HepG2 (cell line): Measurements from ENCODE around the gene COG8. TPM values are rescaled to one million over a fixed set of nuclear protein-coding genes. Genes with fewer than 3 reads are reported as not detected.

Experiments used
- ATAC-seq: fragments of 200-7000 bp; cut with Tn5 transposase; 3 replicates; pipeline ENCODE4 v1.9.1; 2020; ENCODE audit warnings: mild to moderate bottlenecking, moderate library complexity
- BruUV-seq: library from RNA; stranded (reverse); fragments of 400-500 nt; replicated peaks from 2 replicates; lab custom pipeline; 2021; lab: Mats Ljungman, UMichigan
- CTCF ChIA-PET: fragments of 300-600 bp; formaldehyde crosslinking; extraction: SDS; loops from one replicate; lab custom pipeline; 2021; ENCODE audit warnings: low total read pairs, inconsistent platforms, low intra/inter-chr PET ratio; lab: Yijun Ruan, JAX
- POLR2A ChIA-PET: fragments of 350-600 bp; sonication (Branson Sonifier 250); formaldehyde crosslinking; loops from one replicate; lab custom pipeline; 2020; ENCODE audit warnings: antibody characterized with exemption, inconsistent platforms; lab: Yijun Ruan, JAX
- DNase-seq: peaks from one replicate; pipeline ENCODE4 v3.0.0-alpha.2; 2015; ENCODE audit warnings: low spot score
- FAIRE-seq: peaks from 3 replicates; lab custom pipeline; 2011; peaks lifted over from hg19 to GRCh38; lab: Jason Lieb, UNC
- H2AFZ ChIP-seq: one replicate; pipeline ENCODE4 v1.6.1; 2011; ENCODE audit warnings: low read length, inconsistent platforms
- H3K27ac ChIP-seq: fragments of 300-600 bp; 3 replicates; pipeline ENCODE4 v1.8.0; 2011; ENCODE audit warnings: mixed run types, mild to moderate bottlenecking, mixed read lengths, low read length, inconsistent platforms; ENCODE audit not compliant: insufficient read depth; ENCODE audit errors: extremely low read length
- H3K27me3 ChIP-seq, 2 experiments: fragments of 200-600 bp in 1 of 2; 2 replicates in 1 of 2; 3 replicates in 1 of 2; pipeline versions ENCODE4 v1.6.0 to v1.8.0; 2011; ENCODE audit warnings: low read length in 2 of 2, mild to moderate bottlenecking in 2 of 2, moderate library complexity in 2 of 2, inconsistent platforms in 1 of 2; ENCODE audit not compliant: insufficient read depth in 2 of 2, control insufficient read depth in 1 of 2
- H3K36me3 ChIP-seq, 2 experiments: fragments of 200-600 bp in 1 of 2; replicated peaks in 1 of 2; 2 replicates in 1 of 2; 3 replicates in 1 of 2; pipeline versions ENCODE4 v1.5.1 to v1.8.0; 2011; ENCODE audit warnings: low read length in 2 of 2, inconsistent platforms in 1 of 2; ENCODE audit not compliant: insufficient read depth in 2 of 2, control insufficient read depth in 1 of 2
- H3K4me1 ChIP-seq: 2 replicates; pipeline ENCODE4 v1.5.1; 2012; ENCODE audit warnings: low read length, inconsistent platforms; ENCODE audit not compliant: insufficient read depth
- H3K4me2 ChIP-seq: 2 replicates; pipeline ENCODE4 v1.6.0; 2011; ENCODE audit warnings: low read depth, low read length, inconsistent platforms
- H3K4me3 ChIP-seq, 3 experiments: fragments of 200-600 bp in 1 of 3; sonication (generic), shearing (Covaris generic) in 1 of 3; replicated peaks in 1 of 3; 2 replicates each; pipeline ENCODE4 v1.5.1; 2011 to 2016; ENCODE audit warnings: low read length in 3 of 3, inconsistent platforms in 2 of 3, low read depth in 2 of 3, mild to moderate bottlenecking in 2 of 3, control low read depth in 1 of 3, mixed read lengths in 1 of 3; ENCODE audit not compliant: insufficient read depth in 1 of 3
- H3K79me2 ChIP-seq: one replicate; pipeline ENCODE4 v1.6.1; 2011; ENCODE audit warnings: low read length, inconsistent platforms; ENCODE audit not compliant: insufficient read depth
- H3K9ac ChIP-seq: 2 replicates; pipeline ENCODE4 v1.6.0; 2011; ENCODE audit warnings: mild to moderate bottlenecking, low read depth, low read length, inconsistent platforms; ENCODE audit not compliant: insufficient read depth
- H3K9me3 ChIP-seq: 2 replicates; pipeline ENCODE4 v1.5.1; 2012; ENCODE audit warnings: mild to moderate bottlenecking, low read length
- H4K20me1 ChIP-seq: 2 replicates; pipeline ENCODE4 v1.6.0; 2011; ENCODE audit warnings: inconsistent platforms, mild to moderate bottlenecking, low read length, moderate library complexity; ENCODE audit not compliant: insufficient read depth
- DRAP1 ChIP-seq: IDR thresholded peaks from 2 replicates; pipeline ENCODE4 v1.6.1; 2016; ENCODE audit warnings: missing genetic modification reagents, missing compliant biosample characterization
- MED8 ChIP-seq: sonication (generic); formaldehyde crosslinking; IDR thresholded peaks from 2 replicates; pipeline ENCODE4 v1.8.1; 2023; ENCODE audit warnings: mild to moderate bottlenecking, missing genetic modification reagents; ENCODE audit not compliant: insufficient replicate concordance
- NRL ChIP-seq: sonication (generic); formaldehyde crosslinking; IDR thresholded peaks from 2 replicates; pipeline ENCODE4 v1.5.0; 2020; ENCODE audit warnings: missing genetic modification reagents, mild to moderate bottlenecking, moderate library complexity, borderline replicate concordance
- PHF21A ChIP-seq: sonication (generic); formaldehyde crosslinking; IDR thresholded peaks from 2 replicates; pipeline ENCODE4 v1.5.0; 2020; ENCODE audit warnings: mild to moderate bottlenecking, missing genetic modification reagents
- RBM22 ChIP-seq: fragments of 200-400 bp; formaldehyde crosslinking; optimal IDR thresholded peaks from 2 replicates; pipeline ENCODE3; 2017; ENCODE audit warnings: mild to moderate bottlenecking, low read length, moderate library complexity
- ZBTB14 ChIP-seq: sonication (generic); formaldehyde crosslinking; IDR thresholded peaks from 2 replicates; pipeline ENCODE4 v1.4.0; 2020; ENCODE audit warnings: missing genetic modification reagents
- ZFP36L1 ChIP-seq: sonication (generic); formaldehyde crosslinking; IDR thresholded peaks from 2 replicates; pipeline ENCODE4 v1.8.0; 2022; ENCODE audit warnings: mild to moderate bottlenecking, missing genetic modification reagents, moderate library complexity
- ZNF136 ChIP-seq: sonication (generic); formaldehyde crosslinking; IDR thresholded peaks from 2 replicates; pipeline ENCODE4 v1.8.1; 2022; ENCODE audit warnings: low read depth, mild to moderate bottlenecking, moderate library complexity, missing genetic modification reagents
- ZNF781 ChIP-seq: sonication (generic); formaldehyde crosslinking; IDR thresholded peaks from 2 replicates; pipeline ENCODE4 v1.5.1; 2020; ENCODE audit warnings: borderline replicate concordance, mild to moderate bottlenecking, missing genetic modification reagents; ENCODE audit errors: not compliant biosample characterization
- WGBS: methylation state at CpG from one replicate; pipeline ENCODE4 v1.1.6; 2017; ENCODE audit warnings: low lambda C conversion rate; 5-methylcytosine and 5-hydroxymethylcytosine counted together
- in situ Hi-C: cut with HindIII; loops from 2 replicates; pipeline ENCODE4 v1.10.0; 2017; ENCODE audit warnings: low pct_unique_long_range_greater_than_20kb; ENCODE audit not compliant: extremely low pct_ligation_motif_present
- intact Hi-C: fragments of 100-400 bp; cut with micrococcal nuclease; formaldehyde crosslinking; loops from one replicate; pipeline ENCODE4 v1.10.0; 2022; ENCODE audit not compliant: unreplicated experiment
- polyA plus RNA-seq, 8 experiments: library from polyadenylated mRNA; depleted of rRNA in 3 of 8; stranded (reverse) in 7 of 8; unstranded in 1 of 8; fragments of >200 nt; fragmentation: Illumina TruSeq in 4 of 8; extraction: Trizol in 4 of 8; gene quantifications; 2 replicates each; pipeline versions ENCODE4 v1.2.1 to v1.2.3, GENCODE V29; 2011 to 2016; ENCODE audit warnings: low read depth in 4 of 8, missing spikeins in 1 of 8, mixed read lengths in 1 of 8; ENCODE audit not compliant: insufficient read depth in 1 of 8
- total RNA-seq, 5 experiments: library from RNA; depleted of rRNA; stranded (reverse); fragments of >200 nt; fragmentation: Illumina TruSeq; extraction: Trizol; gene quantifications; 2 replicates each; pipeline ENCODE4 v1.2.3, GENCODE V29; 2016; ENCODE audit warnings: low read depth in 1 of 5
- TF ChIP-seq, protein P1 (sequence below): sonication (generic); formaldehyde crosslinking; IDR thresholded peaks from 2 replicates; pipeline ENCODE4 v1.4.0; 2020; ENCODE audit warnings: missing genetic modification reagents, mild to moderate bottlenecking, borderline replicate concordance

Gene COG8
- total and polyA plus RNA-seq, 2 of the 13 experiments (the other 11 are each of a cell fraction or from before 2014, with no cell fraction given): 45.5 to 52.1 TPM

DNA sequence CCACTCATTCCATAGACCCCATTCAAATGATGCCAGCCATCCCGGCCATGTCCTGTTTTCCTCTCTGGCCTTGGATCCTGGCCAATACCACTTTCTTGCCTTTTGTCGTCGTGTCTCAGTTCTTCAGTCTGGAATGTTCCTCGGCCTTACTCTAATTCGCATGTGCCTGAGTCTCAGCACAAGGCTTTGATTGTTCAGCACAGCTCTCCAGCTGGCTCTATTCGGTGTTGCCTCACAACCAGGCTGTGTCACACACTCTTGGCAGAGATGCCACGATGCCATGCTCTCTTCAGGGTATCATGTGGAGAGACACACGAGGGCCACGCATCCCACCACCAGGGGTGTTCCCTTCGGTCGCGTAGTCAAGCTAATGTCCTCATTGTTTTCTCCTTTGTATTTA, 30.0 kb downstream of the COG8 start:
- no peaks in the 10 kb centered on the region for H3K27me3 ChIP-seq
- peaks cover 26% of the 10 kb centered on the region for H3K4me1 ChIP-seq
- H3K9ac ChIP-seq: no peak overlapping the region
- peaks cover 0 to 3% of the 10 kb centered on the region in 2 experiments; a peak in 2 of 5 replicates for H3K36me3 ChIP-seq
- H3K4me2 ChIP-seq: no peak overlapping the region
- peaks cover 17% of the 10 kb centered on the region for H3K79me2 ChIP-seq
- TF ChIP-seq DRAP1 (CRISPR knock-in tag) (no peak), MED8 (CRISPR knock-in tag) (no peak), ZBTB14 (CRISPR knock-in tag) (no peak), NRL (peak; percentile 75; the same call in 1 of the 2 replicates), ZNF136 (no peak), RBM22 (peak; percentile 34), ZFP36L1 (CRISPR knock-in tag) (no peak), PHF21A (CRISPR knock-in tag) (no peak), ZNF781 (no peak)
- TF ChIP-seq, protein P1, sequence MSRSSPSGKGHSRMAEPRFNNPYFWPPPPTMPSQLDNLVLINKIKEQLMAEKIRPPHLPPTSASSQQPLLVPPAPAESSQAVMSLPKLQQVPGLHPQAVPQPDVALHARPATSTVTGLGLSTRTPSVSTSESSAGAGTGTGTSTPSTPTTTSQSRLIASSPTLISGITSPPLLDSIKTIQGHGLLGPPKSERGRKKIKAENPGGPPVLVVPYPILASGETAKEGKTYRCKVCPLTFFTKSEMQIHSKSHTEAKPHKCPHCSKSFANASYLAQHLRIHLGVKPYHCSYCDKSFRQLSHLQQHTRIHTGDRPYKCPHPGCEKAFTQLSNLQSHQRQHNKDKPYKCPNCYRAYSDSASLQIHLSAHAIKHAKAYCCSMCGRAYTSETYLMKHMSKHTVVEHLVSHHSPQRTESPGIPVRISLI (CRISPR knock-in tag): 0 out of 2 replicates have a peak, but pooled peaks have one; percentile 3
- WGBS: 95% methylated on average over 12 of the region's 12 CpGs
- ChIA-PET POLR2A (no interaction called here), CTCF (no interaction called here)
- no peak overlapping the region for H2AFZ ChIP-seq
- no TSS peak for BruUV-seq
- ATAC-seq: no peak
- in situ Hi-C loops (no loop called here), intact Hi-C loops (no loop called here)
- no peak overlapping the region for H3K4me3 ChIP-seq
- FAIRE-seq: no peak
- H3K27ac ChIP-seq: no peak overlapping the region
- H4K20me1 ChIP-seq: 0 out of 2 replicates have a peak, but pooled peaks cover 4% of the 10 kb centered on the region
- no peaks in the 10 kb centered on the region for H3K9me3 ChIP-seq
- DNase-seq: no peak
